Ammon's horn (tissue), 1 donor: ENCODE results near the gene BAIAP2L1.

Source experiments
- DNase-seq: peaks from one replicate; pipeline ENCODE4 v3.0.0-alpha.2; 2016; ENCODE audit warnings: low spot score

The BAIAP2L1 gene

DNA sequence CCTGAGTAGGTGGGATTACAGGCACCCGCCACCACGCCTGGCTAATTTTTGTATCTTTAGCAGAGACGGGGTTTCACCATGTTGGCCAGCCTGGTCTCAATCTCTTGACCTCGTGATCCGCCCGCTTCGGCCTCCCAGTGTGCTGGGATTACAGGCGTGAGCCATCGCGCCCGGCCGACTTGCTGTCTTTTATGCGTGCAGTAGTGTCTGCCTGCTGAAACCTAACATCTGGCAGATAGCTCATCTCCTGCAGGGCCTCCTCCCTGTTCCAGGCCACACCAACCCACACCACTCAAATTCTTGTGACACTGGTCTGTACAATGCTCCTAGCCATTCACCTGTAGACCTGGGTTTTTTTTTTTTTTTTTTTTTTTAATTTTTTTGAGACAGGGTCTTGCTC is 41.5 kb downstream of the BAIAP2L1 start:
- no peak for DNase-seq

DNA sequence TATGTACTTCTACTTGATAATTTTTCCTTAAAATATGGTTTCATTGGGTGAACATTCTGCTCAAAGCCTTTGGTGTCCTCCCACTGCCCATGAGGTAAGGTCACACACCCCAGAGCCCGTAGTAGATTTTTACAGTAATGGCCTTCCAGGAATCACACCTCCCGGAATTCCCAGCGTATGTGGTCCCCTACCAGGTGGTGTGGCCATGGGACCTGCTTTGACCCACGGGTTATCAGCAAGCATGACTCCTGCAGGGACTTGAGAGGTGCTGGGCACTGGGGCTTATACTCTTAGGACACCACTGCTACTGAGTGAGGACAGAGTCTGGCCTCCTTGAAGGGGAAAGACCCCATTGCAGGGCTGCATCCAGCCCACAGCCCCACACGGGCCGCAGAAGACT is 42.2 kb downstream of the BAIAP2L1 start:
- DNase-seq, result no peak

DNA sequence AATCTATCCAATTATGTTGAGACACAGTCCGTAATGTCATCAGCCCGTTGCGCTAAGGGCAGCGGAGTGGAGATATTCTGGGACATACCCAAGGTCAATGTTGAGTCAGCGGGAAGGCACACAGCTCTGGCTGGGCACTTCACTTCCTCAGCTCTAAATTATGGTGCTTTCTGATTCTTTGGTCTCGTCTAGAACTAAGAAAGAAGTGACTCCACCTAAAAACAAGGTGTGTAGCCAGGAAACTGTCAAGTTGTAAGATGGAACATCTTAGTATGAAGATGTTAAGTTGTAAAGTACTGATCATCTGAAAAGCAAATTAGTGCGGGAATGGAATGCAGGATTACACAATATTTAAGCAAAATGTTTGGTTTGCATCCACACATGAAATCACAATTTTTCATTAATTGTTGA is 43.1 kb downstream of the BAIAP2L1 start:
- DNase-seq, result no peak

DNA sequence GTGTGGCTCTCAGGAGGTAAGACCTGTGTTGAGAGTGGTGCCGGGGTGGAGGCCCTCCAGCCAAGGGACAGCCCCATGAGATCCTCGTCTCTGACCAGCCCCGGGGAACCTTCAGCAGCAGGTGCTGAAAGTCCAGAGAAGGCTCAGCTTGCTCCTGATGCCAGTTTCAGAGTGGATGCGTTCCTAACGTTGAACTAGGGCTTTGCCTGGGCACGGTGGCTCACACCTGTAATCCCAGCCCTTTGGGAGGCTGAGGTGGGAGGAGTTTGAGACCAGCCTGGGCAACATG is 45.7 kb downstream of the BAIAP2L1 start:
- DNase-seq, result no peak

DNA sequence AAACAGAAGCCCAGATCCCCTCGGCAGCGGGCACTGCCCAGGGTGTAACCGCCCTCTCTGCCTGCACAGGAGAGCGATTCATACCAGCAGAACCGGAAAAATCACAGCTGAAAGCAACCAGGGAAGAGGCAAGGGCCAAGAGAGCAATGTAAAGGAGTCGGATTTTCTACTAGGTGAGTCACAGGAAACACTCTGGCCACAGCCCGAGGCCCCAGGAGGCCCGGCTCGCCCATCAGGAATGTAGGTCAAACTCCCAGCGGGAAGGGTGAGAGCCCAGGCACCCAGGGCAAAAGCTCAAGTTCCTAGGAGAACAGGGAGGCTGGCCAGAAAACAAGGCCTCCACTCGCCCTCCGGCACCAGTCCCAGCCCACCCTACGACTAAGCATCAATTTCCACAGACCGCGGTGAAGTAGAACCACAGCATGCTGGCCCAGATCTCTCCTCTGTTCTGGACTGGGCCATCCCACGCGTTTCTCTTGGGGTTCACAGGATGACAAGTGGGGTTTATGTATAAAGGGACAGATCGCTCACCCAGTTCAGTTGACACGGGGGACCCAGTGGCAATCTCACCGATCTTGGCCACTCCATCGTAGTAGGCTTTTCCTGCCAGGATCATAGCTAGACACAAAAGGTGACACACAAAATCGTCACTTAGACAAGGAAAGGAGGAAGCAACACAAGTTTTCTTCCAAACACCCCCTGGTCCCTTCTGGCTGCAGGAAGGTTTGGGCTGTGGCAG is 46.2 kb downstream of the BAIAP2L1 start:
- no peak for DNase-seq

DNA sequence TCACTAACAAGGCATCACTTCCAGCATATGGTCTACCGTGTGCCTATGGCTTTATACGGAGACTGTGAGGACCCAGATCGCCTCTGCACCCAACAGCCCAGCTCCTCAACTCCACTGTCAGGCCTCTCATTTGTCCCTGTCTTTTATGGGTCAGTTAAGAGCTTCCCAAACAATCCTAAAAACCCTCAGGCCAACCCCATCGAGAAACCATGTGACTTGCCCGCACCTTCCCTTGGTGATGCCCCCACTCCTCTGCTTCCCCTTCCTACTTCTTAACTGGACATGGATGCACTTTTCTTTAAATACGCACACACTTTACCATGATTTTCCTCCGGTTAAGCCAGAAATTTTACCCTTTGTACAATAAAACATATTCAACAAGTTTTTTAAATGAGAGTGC is 46.8 kb downstream of the BAIAP2L1 start:
- no peak for DNase-seq

DNA sequence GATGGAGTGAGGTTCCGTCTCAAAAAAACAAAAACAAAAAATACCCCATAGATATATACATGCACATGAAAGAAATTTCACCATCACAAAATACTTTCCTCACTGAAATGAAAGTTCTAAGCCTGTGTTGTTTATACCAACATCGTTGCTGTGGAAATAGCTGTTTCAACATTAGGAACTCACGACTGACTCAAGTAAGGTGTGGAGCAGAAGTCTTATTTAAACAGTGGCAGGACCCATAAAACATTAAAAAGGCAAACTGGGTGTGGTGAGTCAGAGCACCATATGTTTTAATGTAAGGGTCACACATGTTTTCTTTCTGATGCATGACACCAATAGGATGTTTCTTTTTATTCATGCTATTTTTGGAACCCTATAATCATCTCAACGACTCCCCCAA is 48.3 kb downstream of the BAIAP2L1 start:
- DNase-seq, result no peak

DNA sequence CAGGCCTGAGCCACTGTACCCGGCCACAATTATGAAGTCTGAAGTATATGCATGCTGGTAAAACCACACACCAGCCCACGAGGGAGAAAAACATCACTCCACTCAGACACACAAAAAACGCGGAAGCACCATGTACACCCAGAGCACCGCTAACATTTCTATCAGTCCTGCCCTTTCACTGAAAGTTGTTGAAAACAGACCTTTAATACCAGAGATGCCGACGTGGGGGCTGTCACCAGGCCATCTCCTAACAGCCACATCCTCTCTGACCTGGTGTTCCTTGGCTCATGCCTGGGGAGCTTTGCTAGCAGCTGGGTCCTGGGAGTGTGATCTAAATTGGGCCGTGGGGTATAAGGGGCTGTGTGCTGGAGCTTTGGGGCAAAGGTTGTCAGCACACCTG is 49.8 kb downstream of the BAIAP2L1 start:
- no peak for DNase-seq

DNA sequence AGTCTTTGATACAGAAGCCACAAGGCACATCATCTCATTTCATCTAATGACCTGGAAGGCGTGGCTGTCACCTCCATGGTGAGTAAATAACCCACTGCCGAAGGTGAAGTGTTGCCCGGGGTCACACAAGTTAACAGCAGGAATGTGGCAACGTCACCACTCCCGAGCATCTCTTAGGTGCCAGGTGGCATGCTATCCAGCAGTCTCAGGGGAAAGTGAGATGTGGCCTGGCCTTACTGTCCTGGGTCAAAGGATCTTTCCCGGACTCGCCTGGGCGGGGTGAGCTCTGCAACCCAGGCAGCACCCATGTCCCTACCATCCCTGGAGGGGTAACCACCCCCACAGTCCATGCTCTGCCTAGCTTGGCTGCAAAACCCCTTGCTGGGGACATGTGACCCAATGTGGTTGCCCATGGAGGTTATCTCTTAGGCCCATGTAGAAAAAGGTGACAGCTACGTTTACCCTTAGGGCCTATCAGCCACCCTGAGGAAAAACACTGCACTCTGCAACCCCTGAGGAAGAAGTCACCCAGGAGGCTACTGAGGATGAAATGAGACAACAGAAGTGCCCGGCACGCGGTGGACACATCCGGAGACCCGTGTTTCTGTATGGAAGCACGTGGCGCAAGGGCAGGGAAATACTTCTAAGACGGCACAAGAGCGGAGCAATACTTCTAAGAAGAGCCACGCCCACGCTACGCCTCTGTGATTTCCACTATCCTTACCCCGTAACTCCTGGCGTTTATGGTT is 52.0 kb downstream of the BAIAP2L1 start:
- no peak for DNase-seq

DNA sequence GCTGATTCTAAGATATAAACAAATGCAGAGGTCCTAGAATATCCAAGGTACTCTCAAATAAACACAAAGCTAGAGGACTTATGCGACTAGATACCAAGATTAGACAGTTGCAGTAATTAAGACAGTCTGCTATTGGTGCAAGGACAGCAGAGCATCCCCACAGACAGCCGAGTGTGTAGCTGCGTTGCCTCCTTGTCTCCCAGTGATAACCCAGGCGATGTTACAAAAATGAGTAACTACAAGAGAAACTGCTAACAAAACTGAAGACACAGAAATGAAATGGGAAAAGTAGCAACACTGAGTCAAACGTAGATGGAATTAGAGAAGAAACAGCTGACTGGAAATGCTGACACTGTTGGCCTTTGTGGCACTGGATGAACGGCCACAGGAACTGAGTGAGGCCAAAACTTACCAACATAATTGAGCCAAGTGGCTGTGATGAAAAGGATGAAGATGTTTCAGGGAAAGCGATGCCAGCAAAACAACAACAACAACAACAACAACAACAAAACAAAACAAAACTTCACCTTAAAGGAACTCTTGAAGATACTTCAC is 54.3 kb downstream of the BAIAP2L1 start:
- no peak for DNase-seq

DNA sequence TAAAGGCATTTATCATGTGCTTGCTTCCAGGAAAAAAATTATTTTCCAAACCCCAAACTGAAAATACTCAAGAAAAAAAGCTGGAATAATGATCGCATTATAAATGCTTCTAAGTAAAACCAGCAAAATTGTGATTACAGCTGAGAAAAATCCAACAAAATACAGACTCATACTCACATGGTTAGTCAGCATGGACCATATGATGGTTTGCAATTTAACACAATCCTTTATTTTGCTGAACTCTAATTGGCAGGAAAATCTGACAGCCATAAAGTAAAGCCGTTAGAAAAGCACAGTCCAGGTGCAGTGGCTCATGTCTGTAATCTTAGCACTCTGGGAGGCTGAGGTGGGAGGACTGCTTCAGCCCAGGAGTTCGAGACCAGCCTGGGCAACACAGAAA is 59.8 kb downstream of the BAIAP2L1 start:
- no peak for DNase-seq

DNA sequence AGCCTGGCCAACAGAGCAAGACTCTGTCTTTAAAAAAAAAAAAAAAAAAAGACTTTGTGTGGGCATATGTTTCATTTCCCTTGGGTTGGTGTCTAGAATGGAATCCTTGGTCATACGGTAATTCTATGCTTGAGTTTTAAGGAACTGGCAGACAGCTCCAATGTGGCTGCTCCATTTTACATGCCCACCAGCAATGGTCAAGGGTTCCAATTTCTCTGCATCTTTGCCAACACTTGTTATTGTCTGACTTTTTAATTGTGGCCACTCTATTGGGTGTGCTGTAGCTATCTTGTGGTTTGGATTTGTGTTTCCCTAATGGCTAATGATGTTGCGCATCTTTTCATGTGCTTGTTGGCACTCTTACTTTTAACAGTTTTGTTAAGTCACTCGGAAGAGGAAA is 61.8 kb downstream of the BAIAP2L1 start:
- no peak for DNase-seq

DNA sequence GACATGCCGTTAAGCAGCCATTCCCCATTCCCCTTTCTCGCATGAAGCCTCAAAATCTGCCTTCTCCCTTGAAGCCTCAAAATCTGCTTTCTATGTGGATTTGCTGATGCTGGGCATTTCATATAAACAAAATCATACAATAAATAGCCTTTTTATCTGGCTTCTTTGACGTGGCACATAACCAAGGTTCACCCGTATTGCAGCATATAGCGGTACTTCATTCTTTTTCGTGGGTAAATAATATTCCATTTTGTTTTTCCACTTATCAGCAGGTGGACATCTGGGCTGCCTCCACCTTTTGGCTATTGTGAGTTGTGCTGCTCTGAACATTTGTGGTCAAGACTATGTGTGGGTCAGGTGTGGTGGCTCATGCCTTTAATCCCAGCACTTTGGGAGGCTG is 62.4 kb downstream of the BAIAP2L1 start:
- DNase-seq, result no peak

DNA sequence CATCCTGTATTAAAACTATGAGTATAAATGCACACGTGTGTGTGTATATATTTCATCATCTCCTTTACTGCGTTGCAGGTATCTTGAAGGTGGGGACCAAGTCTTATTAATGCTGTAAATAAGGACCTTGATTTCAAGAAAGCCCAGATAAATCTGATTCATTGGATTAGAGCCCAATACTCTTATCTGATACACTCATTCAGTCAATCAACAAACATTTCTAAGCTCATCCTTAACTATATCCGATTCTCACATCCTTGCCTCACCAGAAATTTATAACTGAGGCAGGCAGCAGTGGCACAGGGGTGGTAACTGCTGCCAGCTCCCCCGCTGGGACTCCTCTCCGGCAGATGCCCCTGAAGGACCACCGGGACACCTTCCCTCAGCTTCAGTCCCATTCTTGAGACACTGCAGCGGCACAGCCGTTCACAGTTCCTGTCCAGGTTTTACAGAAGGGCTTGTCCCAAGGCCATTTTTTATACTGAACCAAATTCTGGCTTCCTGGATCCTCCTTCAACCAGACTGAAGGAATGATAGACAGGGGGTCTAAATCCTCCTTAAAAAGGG is 65.4 kb downstream of the BAIAP2L1 start:
- DNase-seq, result no peak

DNA sequence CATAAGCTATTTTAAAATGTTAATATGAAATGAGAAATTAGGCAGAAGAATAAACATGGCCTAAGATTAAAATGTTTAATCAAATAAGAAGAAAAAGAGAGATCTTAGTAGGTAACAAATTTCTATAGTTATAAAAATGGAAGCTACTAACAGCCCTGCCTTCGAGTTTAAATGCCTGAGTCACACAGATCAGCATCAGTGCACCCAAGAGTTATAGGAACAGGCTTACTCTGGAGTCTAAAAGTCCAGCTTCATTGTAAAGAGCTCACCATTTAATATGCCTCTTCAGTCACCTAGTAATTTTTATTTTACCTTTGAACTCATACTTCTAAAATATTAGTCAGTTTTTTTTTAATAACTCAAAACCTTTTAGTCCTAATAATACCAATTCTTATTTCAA is 66.8 kb downstream of the BAIAP2L1 start:
- no peak for DNase-seq

DNA sequence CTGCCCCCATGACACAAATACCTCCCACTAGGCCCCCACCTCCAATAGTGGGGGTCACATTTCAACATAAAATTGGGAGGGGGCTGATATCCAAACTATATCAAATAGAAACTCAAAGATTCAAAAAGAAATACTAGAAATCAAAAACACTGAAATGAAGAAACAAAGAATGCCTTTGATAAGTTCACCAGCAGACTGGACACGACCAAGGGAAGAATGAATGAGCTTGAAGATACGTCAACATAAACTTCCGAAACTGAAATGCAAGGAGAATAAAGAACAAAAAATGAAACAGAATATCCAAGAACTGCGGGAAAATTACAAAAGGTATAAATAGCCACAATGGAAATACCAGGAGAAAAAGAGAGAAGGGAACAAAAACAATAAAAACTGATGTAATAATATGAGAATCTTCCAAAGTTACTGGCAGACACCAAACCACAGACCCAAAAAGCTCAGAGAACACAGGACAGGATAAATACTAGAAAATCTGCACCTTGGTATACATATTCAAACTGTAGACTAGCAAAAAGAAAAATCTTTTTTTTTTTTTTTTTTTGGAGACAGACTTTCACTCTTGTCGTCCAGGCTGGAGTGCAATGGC is 69.9 kb downstream of the BAIAP2L1 start:
- no peak for DNase-seq

DNA sequence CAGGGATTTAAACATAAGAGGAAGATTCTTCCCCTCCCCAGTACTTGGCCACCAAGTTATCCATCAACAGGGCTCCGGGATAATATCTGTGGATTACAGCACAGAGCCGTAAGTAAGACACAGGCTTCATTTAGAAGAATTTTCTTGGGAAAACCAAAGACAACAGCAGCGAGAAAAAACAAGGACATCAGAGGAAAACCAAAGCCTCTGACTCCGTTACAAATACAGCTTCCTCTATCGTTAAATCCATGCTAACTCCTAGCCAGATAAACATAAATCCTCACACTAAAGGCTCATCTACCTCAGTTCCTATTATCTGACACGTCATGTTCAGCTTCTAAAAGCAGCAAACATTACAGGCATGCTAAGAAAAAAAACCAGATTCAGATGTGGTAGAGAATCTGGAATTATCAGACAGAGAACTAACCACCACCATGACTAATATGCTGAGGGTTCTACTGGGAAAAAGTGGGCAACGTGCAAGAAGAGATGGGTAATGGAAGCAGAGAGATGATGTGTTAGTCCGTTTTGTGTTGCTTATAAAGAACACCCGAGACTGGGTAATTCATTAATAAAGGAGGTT is 71.0 kb downstream of the BAIAP2L1 start:
- no peak for DNase-seq

DNA sequence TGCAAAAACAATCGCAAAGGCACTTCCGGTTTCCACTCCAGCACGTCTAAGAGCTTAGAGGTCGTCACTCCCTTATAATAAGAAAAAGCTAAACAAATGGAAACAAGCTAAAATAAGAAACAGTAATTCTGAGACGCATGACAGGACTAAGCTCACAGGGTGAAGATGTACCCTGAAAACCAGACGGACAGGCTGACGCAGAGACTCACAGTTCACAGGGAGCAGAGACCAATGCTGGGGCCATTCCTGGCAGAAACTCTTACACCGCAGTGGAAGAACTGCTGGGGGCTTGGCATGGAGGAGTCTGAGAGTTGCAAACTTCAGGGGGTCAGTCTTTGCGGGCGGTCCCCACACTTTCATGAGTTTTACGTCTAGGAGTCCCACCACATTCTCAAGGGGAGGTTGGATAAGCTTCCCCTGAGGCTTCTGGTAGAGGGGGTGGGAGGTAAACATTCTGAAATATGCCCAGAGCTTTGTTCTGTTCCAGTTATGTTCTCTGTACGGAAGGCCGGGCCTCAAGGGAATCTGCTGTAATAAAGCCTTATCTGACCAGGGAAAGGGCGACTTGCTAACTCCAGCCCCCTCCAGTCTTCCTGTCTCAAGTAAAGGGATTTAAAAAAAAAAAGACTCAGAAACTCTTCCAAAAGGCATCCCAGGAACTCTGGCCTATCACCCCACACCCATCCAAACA is 71.6 kb downstream of the BAIAP2L1 start:
- DNase-seq, result no peak

DNA sequence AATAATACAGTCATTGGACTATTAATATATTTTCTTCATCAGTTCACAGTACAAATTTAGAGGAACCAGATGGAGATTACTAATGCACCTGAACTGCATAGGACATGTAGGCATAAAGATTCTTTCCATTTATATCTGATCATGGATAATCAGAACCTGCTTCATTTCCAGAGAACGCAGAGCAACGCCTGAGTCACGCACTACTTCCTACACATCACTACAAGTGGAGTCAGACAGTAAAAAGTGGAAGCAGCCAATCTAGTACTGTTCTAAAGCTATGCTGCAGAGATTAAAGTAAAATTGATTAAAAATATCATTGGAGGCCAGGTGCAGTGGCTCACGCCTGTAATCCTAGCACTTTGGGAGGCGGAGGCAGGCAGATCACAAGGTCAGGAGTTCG is 76.1 kb downstream of the BAIAP2L1 start:
- DNase-seq, result no peak

DNA sequence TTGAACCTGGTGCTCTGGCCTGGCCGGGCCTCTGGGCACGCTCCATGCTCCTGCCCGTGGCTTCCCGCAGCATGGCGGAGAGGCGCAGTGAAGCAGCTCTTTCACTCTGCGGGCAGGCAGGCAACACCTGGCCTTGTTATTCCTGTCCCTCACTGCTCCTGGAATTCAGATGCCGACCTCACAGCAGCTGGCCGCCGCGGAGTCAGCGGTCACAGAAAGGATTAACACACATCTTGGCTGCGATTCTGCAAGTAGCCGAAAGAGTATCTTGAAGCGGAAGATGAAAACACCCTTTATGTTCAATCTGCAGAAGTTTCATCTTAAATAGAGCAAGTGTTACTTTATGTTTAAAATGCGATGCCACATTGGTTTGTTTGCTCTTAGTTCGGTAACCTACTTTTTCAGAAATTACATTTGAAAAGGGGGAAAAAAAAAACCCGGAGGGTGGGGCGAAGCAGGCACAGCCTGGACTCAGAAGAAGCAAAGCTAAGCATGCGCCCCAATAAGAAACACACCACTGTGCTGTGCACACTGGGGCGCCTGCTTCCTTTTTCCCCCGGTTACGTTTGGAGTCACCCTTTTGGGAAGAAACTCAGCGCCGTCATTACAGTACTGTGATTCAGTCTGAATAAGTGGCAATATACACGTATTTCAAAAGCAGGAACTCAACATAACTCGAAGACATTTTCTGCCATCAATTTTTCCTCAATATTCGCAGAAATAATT is 77.1 kb downstream of the BAIAP2L1 start:
- no peak for DNase-seq
